NCI-H2196 treated with DMSO at 0.1 percent for 48 hours (cell line): ENCODE results near the gene HNRNPDL.
"Not testable (repeated sequence)": the region's sequence is repeated elsewhere in the genome, so short reads cannot be mapped to it uniquely, and the experiment has no call there.

Source experiments
- DNase-seq: peaks from one replicate; lab custom pipeline; 2025; ENCODE audit not compliant: unreplicated experiment; lab: John Stamatoyannopoulos, UW

HNRNPDL gene

GRCh38 chr4:82433791-82434190 lies 3.5 kb upstream of the HNRNPDL start:
- no peak for DNase-seq

GRCh38 chr4:82432596-82432995 lies 2.3 kb upstream of the HNRNPDL start:
- no peak for DNase-seq

- no peak for DNase-seq
These were observed 1.6 kb upstream of the HNRNPDL start for GRCh38 chr4:82431831-82432230.

DNA sequence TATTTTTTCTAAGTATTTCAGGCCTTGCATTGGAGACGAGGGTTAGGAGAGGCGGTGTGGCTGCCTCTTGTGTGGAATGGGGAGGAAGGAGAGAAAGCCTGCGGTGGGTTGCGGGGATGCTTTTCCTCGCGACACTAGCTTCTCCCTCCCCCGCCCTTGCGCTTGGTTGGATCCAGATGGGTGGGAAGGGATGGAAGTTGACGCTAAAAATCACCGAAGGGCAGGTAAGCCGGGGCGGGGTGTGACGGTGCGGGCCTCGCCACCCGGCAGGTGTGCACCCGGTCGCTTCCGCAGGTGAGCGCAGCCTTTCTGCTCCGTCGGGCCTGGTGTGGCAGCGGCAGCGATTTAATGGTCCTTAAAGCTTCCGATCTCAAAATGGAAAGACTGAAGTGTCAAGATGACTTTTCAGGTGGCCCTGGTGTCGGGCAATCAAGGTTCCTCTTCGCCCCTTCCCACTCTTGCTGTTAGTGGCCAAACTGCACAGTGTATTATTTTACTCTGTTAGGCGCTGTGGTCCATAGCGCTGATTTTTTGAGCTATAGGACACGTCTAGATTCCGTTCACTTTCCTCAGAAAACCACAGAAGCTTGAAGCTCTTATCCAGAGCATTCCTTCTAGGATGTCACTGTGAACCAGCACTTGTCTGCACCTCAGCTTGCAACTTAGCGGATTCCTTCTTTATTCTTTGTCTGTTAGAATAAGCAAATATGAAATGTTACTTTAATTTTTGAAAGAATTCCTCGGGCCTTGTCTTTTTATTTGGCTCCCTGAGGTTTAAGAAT lies 893 bp upstream of the HNRNPDL start:
- DNase-seq: peak; percentile 1

DNA sequence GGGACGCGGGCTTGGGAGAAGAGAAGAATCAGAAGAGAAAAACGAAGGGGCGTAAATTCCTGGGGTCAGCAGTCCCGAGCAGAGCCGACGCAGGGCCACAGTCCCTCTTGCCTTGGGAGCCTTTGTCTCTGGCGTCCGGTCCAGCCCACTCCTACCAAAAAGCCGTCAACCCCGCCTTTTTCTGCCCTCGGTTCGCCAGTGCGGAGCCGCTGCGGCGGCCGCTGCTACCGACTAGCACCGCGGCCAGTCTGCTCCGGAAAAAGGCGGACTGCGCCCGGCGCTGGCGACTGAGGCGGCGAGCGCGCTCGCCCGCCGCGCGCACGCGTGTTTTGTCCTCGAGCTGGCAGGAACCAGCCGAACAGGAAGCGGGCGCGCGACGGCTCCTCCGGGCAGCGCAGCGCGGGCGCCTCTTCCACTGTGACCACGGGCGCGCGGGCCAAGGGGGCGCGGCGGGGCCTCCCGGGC lies 502 bp downstream of the HNRNPDL start:
- peak; percentile 3 for DNase-seq

GRCh38 chr4:82428969-82429727 lies 1.1 kb downstream of the HNRNPDL start:
- DNase-seq: peak; percentile 48

GRCh38 chr4:82428526-82428968 lies 1.7 kb downstream of the HNRNPDL start:
- no peak for DNase-seq

- no peak for DNase-seq
These were observed 4.8 kb downstream of the HNRNPDL start for GRCh38 chr4:82425478-82425877.

DNA sequence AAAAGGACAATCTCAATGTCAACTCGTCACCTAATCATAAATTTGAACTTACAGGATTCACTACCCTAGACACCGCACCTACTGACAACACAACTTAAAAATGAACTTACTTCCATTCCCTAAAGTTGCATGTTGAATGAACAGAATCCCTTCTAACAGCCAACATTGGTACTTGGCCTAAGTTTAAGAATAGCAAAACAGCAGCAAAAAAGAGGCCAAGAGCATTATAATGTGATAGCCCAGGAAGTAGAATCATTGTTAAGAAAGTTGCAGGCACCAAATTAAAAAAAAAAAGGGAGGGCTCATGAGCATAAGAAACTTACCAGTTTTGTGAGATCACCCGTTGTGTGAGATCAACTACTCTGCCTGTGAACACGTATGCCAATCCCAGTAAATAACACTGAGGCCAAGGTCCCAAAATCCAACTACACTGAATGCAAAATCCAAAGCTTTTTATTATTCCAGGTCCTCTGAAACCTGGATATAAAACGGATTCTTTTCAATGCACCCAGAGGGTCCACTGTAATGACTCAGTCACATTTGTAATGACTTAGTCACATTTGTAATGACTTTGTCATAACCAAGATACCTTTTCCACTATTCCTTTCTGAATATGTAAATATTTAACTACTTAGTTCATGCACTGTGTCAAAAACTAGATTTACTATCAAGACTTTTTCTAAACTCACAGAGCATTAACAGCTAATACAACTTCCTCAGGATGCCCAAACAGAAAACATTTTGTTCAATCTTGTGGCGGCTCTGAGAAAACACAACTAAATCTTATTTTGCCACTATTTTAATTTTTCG lies 6.8 kb downstream of the HNRNPDL start:
- no peak for DNase-seq

DNA sequence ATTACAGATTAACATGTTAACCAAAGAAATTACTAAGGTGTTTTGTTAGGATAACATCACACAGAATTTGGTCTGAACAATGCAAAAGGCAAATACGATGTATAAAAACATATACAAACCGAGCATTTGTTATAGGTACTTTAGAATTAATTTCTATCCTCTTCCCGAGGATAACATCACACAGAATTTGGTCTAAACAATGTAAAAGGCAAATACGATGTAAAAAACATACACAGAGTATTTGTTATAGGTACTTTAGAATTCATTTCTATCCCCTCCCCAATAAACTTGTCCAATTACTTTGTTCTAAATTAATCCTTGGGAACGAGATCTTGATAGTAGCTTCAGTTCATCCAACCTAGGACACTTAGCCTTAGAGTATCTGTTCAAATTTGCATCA lies 7.6 kb downstream of the HNRNPDL start:
- DNase-seq: no peak

GRCh38 chr4:82421796-82422560 lies 8.3 kb downstream of the HNRNPDL start:
- no peak for DNase-seq

DNA sequence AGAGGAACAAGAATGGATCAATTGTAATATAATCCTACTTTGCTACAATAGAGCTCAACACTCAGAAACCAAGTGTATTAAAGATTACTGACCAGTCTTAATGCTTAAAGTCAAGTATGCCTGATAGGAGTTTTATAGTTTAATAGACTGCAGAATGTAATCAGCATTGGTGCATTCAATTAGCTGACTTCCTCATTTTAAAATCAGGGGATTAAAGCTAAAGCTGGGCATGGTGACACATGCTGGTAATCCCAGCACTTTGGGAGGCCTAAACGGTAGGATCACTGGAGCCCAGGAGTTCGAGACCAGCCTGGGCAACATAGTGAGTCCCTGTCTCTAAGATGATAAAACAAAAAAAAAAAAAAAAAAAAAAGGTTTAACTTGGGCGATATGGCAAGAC lies 10.8 kb downstream of the HNRNPDL start:
- DNase-seq: no peak

DNA sequence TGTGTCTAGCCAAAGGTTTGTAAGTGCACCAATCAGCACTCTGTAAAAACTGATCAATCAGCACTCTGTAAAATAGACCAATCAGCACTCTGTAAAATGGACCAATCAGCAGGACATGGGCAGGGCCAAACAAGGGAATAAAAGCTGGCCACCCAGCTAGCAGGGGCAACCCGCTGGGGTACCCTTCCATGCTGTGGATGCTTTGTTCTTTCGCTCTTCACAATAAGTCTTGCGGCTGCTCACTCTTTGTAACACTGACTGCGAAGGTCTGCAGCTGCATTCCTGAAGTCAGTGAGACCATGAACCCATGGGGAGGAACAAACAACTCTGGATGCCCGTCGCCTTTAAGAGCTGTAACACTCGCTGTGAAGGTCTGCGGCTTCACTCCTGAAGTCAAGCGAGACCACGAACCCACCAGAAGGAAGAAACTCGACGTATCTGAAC lies 14.3 kb downstream of the HNRNPDL start:
- no peak for DNase-seq

DNA sequence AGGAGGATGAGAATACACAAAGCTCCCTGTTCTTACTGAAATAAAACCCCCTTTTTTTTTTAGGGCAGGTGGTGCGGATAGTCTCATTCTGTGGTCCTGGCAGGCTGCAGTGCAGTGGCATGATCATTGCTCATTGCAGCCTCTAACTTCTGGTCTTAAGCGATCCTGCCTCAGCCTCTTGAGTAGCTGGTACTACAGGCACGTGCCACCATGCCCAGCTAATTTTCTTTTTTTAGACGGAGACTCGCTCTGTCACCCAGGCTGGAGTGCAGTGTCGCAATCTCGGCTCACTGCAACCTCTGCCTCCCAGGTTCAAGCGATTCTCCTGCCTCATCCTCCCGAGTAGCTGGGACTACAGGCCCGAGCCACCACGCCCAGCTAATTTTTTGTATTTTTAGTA lies 15.2 kb downstream of the HNRNPDL start:
- DNase-seq: not testable (repeated sequence)

DNA sequence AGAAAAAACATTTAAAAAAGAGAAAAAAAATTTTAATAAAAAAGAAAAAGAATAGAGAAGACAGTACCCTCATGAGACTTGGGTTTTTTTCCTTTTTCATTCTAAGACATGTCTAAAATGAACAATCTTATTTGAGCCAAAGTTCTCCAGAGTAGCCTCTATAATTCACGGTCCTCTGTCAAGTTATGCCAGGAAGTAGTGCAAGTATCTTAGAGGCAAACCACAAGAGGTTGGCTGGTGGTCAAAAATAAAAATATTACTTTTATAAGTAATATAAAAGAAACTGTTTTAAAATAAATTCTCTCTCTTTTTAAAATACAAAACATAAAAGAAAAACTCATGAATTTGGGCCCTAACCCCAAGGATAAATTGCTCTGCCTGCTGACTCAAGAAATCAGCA lies 26.5 kb downstream of the HNRNPDL start:
- no peak for DNase-seq

DNA sequence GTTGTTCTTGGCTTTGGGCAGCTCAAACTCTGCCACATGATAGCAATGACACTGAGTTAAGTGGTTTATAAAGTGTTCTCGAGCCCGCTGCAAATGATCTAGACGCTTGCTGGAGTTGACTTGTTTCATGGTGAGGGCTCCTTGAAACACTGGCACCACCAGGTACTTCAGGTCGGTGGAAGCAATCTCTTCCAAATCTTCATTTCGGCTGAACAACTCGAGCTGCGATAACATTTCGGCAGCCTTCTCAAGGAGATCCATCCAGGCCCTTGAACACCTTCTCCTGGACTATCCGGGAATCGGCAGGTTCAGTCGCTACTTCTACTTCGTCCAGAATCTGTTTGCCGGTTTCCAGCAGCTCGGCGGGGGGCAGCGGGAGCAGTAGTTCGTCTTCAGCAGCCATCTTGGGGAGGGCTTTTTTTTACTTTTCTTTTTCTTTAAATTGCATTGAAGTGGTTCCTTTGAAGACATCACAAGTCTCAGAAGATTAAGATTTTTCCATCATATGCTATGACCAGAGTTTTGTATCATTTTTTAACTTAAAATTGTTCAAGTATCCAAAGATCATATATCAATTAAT lies 28.0 kb downstream of the HNRNPDL start:
- DNase-seq: no peak

GRCh38 chr4:82401600-82401999 lies 28.7 kb downstream of the HNRNPDL start:
- DNase-seq: no peak

DNA sequence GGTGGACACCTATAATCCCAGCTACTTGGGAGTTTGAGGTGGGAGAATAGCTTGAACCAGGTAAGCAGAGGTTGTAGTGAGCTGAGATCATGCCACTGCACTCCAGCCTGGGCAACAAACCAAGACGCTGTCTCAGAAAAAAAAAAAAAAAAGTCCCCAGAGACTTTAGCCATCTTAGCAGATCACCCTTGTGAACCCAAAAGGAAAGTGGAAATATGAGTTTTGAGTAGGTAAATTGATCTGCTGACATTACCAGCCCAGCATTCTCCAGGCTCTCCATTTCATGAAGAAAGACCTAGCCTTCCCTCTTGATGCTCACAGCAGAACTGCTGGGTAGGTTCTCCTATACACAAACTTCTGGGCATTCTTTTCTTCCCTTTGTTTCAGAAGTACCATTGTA lies 32.0 kb downstream of the HNRNPDL start:
- no peak for DNase-seq

DNA sequence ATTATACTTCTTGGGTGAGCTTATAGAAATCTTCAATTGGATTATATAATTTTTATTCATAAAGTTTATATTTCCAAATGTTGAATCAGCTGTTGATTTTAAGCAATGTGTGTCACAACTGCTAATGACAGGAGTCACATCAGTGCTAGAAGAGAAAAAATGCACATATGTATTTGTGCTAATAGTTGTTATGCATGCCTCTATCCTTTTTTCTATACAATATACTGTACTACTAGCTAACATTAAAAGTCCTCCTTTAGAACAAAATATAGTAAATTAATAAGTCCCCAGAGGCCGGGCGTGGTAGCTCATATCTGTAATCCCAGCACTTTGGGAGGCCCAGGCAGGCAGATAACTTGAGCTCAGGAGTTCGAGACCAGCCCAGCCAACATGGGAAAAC lies 32.7 kb downstream of the HNRNPDL start:
- no peak for DNase-seq

- DNase-seq: no peak
These were observed 35.4 kb downstream of the HNRNPDL start for GRCh38 chr4:82394896-82395295.
